Stimulated activated CD8-positive, alpha-beta memory T cell treated with anti-CD3 and anti-CD28 coated beads, Interleukin-7, amount 100 ng/mL, for 48 hours (primary cell): Measurements from ENCODE around the gene VPS16.
"Not testable (repeated sequence)": the region's sequence is repeated elsewhere in the genome, so short reads cannot be mapped to it uniquely, and the experiment has no call there.

Experiments
- DNase-seq, 2 donors: peaks; one replicate each; pipeline ENCODE4 v3.0.0-alpha.2; 2020; ENCODE audit warnings: low read depth in 1 of 2; ENCODE audit errors: extremely low read depth in 1 of 2

Gene VPS16

GRCh38 chr20:2892376-2892775, 51.8 kb downstream of the VPS16 start:
- no peak for DNase-seq

- no peak for DNase-seq
Observed at GRCh38 chr20:2894221-2894620, 53.7 kb downstream of the VPS16 start.

- DNase-seq: not testable (repeated sequence)
Observed at GRCh38 chr20:2895154-2895553, 54.6 kb downstream of the VPS16 start.

GRCh38 chr20:2899243-2899642, 58.7 kb downstream of the VPS16 start:
- DNase-seq: no peak

- no peak for DNase-seq
Observed at GRCh38 chr20:2900845-2901592, 60.5 kb downstream of the VPS16 start.

GRCh38 chr20:2902291-2902690, 61.7 kb downstream of the VPS16 start:
- no peak for DNase-seq

- DNase-seq: no peak
Observed at GRCh38 chr20:2902818-2903217, 62.3 kb downstream of the VPS16 start.

- no peak for DNase-seq
Observed at GRCh38 chr20:2903686-2904085, 63.1 kb downstream of the VPS16 start.

- DNase-seq: no peak
Observed at GRCh38 chr20:2907519-2907918, 67.0 kb downstream of the VPS16 start.

- DNase-seq: no peak
Observed at GRCh38 chr20:2909953-2910352, 69.4 kb downstream of the VPS16 start.

- no peak for DNase-seq
Observed at GRCh38 chr20:2911200-2911599, 70.7 kb downstream of the VPS16 start.

GRCh38 chr20:2914160-2914559, 73.6 kb downstream of the VPS16 start:
- DNase-seq: no peak
